HepG2 (cell line): ENCODE results near the gene MYORG. TPM values are rescaled to one million over a fixed set of nuclear protein-coding genes. Genes with fewer than 3 reads are reported as not detected.

Experiments
- CHCHD3 ChIP-seq: sonication (generic); formaldehyde crosslinking; IDR thresholded peaks from 2 replicates; pipeline ENCODE4 v1.8.0; 2022; ENCODE audit warnings: mild to moderate bottlenecking, missing genetic modification reagents, moderate library complexity
- GTF3A ChIP-seq: sonication (generic); formaldehyde crosslinking; conservative IDR thresholded peaks from 2 replicates; pipeline ENCODE4 v1.4.0; 2020; ENCODE audit warnings: mild to moderate bottlenecking, missing genetic modification reagents
- MYNN ChIP-seq: sonication (generic); formaldehyde crosslinking; IDR thresholded peaks from 2 replicates; pipeline ENCODE4 v1.4.0; 2020; ENCODE audit warnings: mild to moderate bottlenecking, low read depth, missing genetic modification reagents
- MZF1 ChIP-seq: sonication (generic); formaldehyde crosslinking; IDR thresholded peaks from 2 replicates; pipeline ENCODE4 v1.8.1; 2023; ENCODE audit warnings: mild to moderate bottlenecking, missing genetic modification reagents, borderline replicate concordance
- SETDB1 ChIP-seq: sonication (generic); formaldehyde crosslinking; IDR thresholded peaks from 2 replicates; pipeline ENCODE4 v1.5.1; 2020; ENCODE audit warnings: missing genetic modification reagents, mild to moderate bottlenecking, borderline replicate concordance
- ZMAT3 ChIP-seq: sonication (generic); formaldehyde crosslinking; conservative IDR thresholded peaks from 2 replicates; pipeline ENCODE4 v1.7.0; 2021; ENCODE audit warnings: missing genetic modification reagents
- ZNF234 ChIP-seq: sonication (generic); formaldehyde crosslinking; conservative IDR thresholded peaks from 2 replicates; pipeline ENCODE4 v1.5.1; 2020; ENCODE audit warnings: mild to moderate bottlenecking, missing genetic modification reagents
- polyA plus RNA-seq, 8 experiments: library from polyadenylated mRNA; depleted of rRNA in 3 of 8; stranded (reverse) in 7 of 8; unstranded in 1 of 8; fragments of >200 nt; fragmentation: Illumina TruSeq in 4 of 8; extraction: Trizol in 4 of 8; gene quantifications; 2 replicates each; pipeline versions ENCODE4 v1.2.1 to v1.2.3, GENCODE V29; 2011 to 2016; ENCODE audit warnings: low read depth in 4 of 8, missing spikeins in 1 of 8, mixed read lengths in 1 of 8; ENCODE audit not compliant: insufficient read depth in 1 of 8
- total RNA-seq, 5 experiments: library from RNA; depleted of rRNA; stranded (reverse); fragments of >200 nt; fragmentation: Illumina TruSeq; extraction: Trizol; gene quantifications; 2 replicates each; pipeline ENCODE4 v1.2.3, GENCODE V29; 2016; ENCODE audit warnings: low read depth in 1 of 5
- TF ChIP-seq, protein P1 (sequence below): sonication (generic); formaldehyde crosslinking; IDR thresholded peaks from one replicate; pipeline ENCODE4 v1.5.1; 2020; ENCODE audit warnings: mild to moderate bottlenecking, missing genetic modification reagents; ENCODE audit errors: not compliant biosample characterization
- TF ChIP-seq, protein P2 (sequence below): sonication (generic); formaldehyde crosslinking; IDR thresholded peaks from 2 replicates; pipeline ENCODE4 v1.5.0; 2020; ENCODE audit warnings: mild to moderate bottlenecking, low read depth, missing genetic modification reagents, borderline replicate concordance
- TF ChIP-seq, protein P3 (sequence below): sonication (generic); formaldehyde crosslinking; IDR thresholded peaks from 2 replicates; pipeline ENCODE4 v1.4.0; 2020; ENCODE audit warnings: mild to moderate bottlenecking, missing genetic modification reagents

The MYORG gene
- total and polyA plus RNA-seq, 2 of the 13 experiments (the other 11 are each of a cell fraction or from before 2014, with no cell fraction given) = 11.1 to 22.4 TPM

DNA sequence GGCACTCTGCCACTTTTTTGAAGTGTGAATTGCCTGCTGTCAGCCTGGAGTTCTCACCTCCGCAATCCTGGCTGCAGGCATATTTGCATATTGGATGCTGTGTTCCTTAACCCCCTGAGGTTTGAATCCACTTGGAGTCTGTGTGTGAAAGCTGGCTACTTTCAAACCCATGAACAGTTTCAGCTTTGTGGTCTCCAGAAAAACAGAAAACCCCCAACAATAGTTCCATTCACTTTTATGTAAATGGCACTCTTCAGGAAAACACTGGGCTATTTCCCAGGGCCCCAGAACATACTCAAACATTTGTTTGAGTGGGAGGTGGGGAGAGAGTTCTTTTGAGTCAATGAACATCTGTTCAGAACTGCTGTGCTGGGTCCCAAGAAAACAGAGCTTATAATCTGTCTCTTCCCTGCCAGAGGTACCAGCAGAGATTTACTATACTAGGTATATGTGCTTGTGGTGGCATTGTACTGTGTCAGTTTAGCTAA is 42.3 kb downstream of the MYORG start (continued):
- TF ChIP-seq, protein P1, sequence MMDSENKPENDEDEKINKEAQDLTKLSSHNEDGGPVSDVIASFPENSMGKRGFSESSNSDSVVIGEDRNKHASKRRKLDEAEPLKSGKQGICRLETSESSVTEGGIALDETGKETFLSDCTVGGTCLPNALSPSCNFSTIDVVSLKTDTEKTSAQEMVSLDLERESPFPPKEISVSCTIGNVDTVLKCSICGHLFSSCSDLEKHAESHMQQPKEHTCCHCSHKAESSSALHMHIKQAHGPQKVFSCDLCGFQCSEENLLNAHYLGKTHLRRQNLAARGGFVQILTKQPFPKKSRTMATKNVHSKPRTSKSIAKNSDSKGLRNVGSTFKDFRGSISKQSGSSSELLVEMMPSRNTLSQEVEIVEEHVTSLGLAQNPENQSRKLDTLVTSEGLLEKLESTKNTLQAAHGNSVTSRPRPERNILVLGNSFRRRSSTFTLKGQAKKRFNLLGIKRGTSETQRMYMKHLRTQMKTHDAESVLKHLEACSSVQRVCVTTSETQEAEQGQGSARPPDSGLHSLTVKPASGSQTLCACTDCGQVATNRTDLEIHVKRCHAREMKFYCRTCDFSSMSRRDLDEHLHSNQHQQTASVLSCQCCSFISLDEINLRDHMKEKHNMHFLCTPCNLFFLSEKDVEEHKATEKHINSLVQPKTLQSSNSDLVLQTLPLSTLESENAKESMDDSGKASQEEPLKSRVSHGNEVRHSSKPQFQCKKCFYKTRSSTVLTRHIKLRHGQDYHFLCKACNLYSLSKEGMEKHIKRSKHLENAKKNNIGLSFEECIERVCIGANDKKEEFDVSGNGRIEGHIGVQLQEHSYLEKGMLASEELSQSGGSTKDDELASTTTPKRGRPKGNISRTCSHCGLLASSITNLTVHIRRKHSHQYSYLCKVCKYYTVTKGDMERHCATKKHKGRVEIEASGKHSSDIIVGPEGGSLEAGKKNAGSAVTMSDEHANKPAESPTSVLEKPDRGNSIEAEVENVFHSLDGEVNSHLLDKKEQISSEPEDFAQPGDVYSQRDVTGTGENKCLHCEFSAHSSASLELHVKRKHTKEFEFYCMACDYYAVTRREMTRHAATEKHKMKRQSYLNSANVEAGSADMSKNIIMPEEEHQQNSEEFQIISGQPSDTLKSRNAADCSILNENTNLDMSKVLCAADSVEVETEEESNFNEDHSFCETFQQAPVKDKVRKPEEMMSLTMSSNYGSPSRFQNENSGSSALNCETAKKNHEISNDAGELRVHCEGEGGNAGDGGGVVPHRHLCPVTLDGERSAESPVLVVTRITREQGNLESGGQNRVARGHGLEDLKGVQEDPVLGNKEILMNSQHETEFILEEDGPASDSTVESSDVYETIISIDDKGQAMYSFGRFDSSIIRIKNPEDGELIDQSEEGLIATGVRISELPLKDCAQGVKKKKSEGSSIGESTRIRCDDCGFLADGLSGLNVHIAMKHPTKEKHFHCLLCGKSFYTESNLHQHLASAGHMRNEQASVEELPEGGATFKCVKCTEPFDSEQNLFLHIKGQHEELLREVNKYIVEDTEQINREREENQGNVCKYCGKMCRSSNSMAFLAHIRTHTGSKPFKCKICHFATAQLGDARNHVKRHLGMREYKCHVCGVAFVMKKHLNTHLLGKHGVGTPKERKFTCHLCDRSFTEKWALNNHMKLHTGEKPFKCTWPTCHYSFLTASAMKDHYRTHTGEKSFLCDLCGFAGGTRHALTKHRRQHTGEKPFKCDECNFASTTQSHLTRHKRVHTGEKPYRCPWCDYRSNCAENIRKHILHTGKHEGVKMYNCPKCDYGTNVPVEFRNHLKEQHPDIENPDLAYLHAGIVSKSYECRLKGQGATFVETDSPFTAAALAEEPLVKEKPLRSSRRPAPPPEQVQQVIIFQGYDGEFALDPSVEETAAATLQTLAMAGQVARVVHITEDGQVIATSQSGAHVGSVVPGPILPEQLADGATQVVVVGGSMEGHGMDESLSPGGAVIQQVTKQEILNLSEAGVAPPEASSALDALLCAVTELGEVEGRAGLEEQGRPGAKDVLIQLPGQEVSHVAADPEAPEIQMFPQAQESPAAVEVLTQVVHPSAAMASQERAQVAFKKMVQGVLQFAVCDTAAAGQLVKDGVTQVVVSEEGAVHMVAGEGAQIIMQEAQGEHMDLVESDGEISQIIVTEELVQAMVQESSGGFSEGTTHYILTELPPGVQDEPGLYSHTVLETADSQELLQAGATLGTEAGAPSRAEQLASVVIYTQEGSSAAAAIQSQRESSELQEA = no peak
- TF ChIP-seq, protein P2, sequence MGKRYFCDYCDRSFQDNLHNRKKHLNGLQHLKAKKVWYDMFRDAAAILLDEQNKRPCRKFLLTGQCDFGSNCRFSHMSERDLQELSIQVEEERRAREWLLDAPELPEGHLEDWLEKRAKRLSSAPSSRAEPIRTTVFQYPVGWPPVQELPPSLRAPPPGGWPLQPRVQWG = no peak
- TF ChIP-seq ZMAT3 (CRISPR knock-in tag) = no peak
- TF ChIP-seq MZF1 = no peak
- TF ChIP-seq CHCHD3 (CRISPR knock-in tag) = no peak
- no peak for TF ChIP-seq GTF3A (CRISPR knock-in tag)
- TF ChIP-seq MYNN (CRISPR knock-in tag) = no peak
- TF ChIP-seq SETDB1 (CRISPR knock-in tag) = no peak
- TF ChIP-seq, protein P3, sequence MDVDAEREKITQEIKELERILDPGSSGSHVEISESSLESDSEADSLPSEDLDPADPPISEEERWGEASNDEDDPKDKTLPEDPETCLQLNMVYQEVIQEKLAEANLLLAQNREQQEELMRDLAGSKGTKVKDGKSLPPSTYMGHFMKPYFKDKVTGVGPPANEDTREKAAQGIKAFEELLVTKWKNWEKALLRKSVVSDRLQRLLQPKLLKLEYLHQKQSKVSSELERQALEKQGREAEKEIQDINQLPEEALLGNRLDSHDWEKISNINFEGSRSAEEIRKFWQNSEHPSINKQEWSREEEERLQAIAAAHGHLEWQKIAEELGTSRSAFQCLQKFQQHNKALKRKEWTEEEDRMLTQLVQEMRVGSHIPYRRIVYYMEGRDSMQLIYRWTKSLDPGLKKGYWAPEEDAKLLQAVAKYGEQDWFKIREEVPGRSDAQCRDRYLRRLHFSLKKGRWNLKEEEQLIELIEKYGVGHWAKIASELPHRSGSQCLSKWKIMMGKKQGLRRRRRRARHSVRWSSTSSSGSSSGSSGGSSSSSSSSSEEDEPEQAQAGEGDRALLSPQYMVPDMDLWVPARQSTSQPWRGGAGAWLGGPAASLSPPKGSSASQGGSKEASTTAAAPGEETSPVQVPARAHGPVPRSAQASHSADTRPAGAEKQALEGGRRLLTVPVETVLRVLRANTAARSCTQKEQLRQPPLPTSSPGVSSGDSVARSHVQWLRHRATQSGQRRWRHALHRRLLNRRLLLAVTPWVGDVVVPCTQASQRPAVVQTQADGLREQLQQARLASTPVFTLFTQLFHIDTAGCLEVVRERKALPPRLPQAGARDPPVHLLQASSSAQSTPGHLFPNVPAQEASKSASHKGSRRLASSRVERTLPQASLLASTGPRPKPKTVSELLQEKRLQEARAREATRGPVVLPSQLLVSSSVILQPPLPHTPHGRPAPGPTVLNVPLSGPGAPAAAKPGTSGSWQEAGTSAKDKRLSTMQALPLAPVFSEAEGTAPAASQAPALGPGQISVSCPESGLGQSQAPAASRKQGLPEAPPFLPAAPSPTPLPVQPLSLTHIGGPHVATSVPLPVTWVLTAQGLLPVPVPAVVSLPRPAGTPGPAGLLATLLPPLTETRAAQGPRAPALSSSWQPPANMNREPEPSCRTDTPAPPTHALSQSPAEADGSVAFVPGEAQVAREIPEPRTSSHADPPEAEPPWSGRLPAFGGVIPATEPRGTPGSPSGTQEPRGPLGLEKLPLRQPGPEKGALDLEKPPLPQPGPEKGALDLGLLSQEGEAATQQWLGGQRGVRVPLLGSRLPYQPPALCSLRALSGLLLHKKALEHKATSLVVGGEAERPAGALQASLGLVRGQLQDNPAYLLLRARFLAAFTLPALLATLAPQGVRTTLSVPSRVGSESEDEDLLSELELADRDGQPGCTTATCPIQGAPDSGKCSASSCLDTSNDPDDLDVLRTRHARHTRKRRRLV (CRISPR knock-in tag) = no peak
- TF ChIP-seq ZNF234 (CRISPR knock-in tag) = no peak
